Epidermal melanocyte (primary cell): ENCODE results near the gene TMEM207.
"Not testable (repeated sequence)": the region's sequence is repeated elsewhere in the genome, so short reads cannot be mapped to it uniquely, and the experiment has no call there.

Experiments
- DNase-seq: peaks from one replicate; pipeline ENCODE4 v3.0.0; 2011; ENCODE audit warnings: low spot score; ENCODE audit not compliant: insufficient read length

The TMEM207 gene

DNA sequence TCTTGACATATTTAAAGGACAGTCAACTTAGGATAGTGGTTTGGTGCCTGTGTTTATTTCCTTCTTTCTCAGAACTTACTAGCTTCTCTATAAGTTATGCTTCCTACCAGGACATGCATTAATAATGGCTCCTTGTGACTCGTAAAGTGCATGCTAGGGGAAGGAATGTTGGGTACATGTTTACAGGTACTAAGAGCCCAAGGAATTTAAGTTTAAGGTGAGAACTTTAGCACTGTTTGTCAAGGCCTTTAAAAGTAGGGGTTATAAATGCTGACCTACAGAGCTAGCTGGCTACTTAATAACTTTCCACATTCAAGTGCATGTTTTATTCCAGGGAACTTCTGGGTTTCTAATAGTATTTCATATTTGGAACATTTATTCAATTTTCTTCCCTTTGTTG is at the start of gene TMEM207:
TMEM207 (minus strand) TSS at position 101 of the 400 bp plus-strand sequence; CDS start at position 9, 92 bp downstream.
- no peak for DNase-seq

- DNase-seq, result no peak
Measured at GRCh38 chr3:190499122-190499521, 49.4 kb upstream of the TMEM207 start.

- DNase-seq, result no peak
Measured at GRCh38 chr3:190498293-190498692, 48.6 kb upstream of the TMEM207 start.

GRCh38 chr3:190497811-190498210 is 48.1 kb upstream of the TMEM207 start:
- DNase-seq, result peak; percentile 20

DNA sequence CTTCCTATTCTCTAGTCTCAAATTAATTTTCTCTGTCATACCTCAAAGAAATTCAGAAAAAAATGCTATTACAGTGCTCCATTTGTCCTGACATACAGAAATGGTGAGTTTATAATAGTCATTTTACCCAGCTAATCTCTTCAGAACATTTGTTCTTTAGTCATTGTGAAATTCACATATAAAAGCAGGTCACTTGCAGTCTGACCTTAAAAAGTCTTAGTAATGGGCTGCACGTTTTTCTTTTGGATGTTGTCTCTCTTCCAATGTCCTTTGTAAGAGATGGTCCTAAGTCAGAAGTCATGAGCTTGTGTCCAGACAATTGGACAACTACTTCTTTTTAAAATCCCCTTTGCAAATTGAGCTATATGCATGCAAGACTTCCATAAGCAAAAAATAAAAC is 47.2 kb upstream of the TMEM207 start:
- no peak for DNase-seq

- DNase-seq, result no peak
Measured at GRCh38 chr3:190495796-190496195, 46.1 kb upstream of the TMEM207 start.

GRCh38 chr3:190495354-190495753 is 45.7 kb upstream of the TMEM207 start:
- DNase-seq, result no peak

DNA sequence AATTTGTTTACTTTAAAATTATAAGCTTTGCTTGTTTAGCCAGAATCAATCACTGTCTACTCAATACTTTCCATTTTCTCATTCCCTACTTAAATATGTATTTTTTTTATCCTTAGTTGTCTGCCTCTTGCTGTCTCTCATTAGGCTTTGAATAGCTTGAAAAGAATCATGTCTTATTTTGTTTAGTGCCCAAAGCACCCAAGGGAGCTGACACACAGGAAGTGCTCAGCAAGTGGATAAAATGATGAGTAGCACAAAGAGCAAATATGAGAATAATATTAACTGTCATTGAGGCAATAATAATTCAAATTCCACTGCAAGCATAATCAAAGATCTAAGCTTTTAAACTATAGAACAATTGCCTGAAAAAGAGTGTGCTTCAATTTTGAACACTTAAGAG is 45.2 kb upstream of the TMEM207 start:
- DNase-seq, result no peak

- no peak for DNase-seq
Measured at GRCh38 chr3:190492966-190493365, 43.3 kb upstream of the TMEM207 start.

DNA sequence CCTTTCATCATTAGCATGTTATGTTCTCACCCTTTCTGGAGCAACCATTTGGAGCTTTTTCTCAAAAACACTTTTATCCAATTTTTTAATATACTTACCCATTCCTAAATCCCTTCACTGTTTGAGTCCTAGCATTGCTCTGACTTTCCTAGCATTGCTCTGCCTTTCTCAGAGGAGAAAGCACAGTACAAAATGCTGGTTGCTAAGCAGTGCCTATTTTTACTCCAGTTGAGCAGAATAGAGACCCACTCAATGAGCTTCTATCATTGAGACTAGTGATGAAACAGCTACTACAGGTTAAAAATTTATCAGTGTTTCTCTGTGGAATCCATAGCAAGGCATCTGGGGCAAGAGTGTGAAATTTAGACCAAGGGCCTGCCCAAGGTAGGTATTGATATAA is 42.4 kb upstream of the TMEM207 start:
- no peak for DNase-seq

DNA sequence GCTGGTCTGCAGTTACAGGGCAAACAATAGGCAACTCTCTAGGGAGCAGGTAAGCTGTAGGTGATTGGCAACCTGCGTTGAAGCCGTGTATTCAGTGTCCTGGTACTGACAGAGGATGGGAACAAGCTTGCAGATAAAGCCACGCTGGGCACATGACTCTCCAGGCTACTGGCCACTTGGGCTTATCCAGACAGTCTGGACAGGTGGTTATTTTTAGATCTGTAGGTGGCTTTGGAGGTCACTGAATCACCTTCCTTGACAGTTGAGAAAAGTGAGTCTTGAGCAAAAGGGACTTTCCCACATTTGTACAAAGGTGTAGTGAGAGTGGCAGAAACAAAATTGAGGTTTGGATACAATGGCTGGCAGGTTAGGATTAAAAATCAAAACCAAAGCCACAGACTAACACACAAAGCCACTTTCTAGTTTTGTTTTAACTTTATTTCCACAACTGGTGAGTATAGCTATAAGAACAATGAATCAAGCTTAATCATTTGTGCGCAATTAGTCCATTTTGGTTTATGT is 41.9 kb upstream of the TMEM207 start:
- no peak for DNase-seq

DNA sequence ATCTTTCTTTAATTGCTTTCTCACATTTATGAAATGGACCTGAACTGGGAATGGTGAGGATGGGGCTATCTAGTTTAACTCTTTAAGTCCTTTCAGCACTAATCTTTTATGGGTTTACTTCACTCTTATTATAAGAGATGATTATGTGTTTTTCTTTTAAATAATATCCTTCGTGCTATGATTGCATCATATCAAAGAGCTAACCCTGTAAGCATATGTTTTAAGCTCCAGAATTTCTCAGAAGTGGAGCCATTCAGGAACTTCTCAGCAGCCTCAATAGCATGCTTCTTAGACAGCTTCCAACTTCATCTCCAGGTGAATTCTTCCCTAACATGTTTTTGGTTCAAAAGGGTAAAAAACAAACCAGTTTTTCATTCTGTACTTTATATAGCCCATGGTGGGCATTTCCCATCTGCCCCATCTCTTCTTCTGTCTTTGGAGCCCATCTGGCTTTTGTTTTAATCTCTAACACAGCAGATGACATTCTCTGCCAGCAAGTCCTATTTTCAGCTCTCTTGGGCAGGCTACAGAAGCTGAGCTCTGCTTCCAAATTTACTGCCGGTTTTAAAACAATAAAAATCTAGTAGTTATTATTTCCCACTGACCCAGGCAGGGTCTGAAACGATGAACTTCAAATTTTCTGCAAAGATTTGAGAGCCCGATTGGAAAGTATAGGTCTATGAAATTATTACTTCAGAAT is 37.4 kb upstream of the TMEM207 start:
- no peak for DNase-seq

GRCh38 chr3:190486533-190486864 is 36.8 kb upstream of the TMEM207 start:
- no peak for DNase-seq

DNA sequence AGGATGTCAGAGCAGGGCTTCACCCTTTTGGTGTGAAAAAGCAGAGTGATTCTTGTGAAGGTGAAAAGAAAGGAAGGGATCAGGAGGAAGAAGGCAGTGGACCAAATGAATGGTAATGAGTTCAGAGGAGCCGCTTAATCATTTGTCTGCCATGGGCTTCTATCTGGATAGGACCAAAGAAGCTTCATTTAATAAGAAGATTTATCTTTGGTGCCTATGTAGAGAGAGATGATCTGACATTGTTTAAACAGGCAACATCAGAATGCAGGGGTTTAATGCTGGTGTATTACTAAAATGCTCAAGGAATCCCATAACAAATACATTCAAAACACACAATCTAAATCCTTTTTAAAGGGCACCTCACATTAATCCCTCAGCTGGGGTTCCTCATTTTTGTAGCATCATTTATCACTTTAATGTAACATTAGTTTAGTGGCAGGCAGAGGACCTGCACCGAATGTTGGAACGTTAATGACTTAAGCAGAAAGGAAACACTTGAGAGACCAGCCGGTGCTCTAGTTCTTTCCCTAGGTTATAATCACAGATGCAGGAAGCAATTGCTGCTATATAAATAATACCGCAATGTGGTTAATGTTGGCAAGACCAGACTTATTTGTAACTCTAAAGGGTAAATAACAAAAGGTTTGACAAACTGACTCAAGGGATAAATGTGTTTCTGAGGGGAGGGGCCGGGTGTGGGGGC is 36.3 kb upstream of the TMEM207 start:
- no peak for DNase-seq

DNA sequence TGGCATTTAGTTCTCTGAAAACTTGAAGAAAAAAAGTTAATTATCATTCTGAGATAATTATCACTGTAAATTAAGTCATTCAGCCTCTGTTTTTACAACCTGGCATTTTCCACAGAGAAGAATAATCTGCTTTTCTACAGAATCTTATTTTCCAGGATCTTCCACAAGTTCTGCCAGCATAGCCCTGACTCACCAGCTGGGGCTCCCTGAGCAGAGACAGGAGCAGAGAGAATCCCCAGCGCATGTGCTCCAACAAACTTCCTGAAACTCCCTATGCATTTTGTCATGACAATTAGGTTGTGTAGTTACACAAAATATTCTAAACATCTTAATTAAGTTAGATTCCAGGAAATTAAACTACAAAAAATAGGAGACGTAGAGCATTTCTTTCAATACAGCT is 32.1 kb upstream of the TMEM207 start:
- no peak for DNase-seq

DNA sequence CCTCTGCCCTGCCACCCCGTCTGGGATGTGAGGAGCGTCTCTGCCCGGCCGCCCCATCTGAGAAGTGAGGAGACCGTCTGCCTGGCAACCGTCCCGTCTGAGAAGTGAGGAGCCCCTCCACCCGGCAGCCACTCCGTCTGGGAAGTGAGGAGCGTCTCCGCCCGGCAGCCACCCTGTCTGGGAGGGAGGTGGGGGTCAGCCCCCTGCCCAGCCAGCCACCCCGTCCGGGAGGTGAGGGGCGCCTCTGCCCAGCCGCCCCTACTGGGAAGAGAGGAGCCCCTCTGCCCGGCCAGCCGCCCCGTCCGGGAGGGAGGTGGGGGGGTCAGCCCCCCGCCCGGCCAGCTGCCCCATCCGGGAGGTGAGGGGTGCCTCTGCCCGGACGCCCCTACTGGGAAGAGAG is 23.6 kb upstream of the TMEM207 start:
- not testable (repeated sequence) for DNase-seq

GRCh38 chr3:190467922-190468321 is 18.2 kb upstream of the TMEM207 start:
- no peak for DNase-seq

DNA sequence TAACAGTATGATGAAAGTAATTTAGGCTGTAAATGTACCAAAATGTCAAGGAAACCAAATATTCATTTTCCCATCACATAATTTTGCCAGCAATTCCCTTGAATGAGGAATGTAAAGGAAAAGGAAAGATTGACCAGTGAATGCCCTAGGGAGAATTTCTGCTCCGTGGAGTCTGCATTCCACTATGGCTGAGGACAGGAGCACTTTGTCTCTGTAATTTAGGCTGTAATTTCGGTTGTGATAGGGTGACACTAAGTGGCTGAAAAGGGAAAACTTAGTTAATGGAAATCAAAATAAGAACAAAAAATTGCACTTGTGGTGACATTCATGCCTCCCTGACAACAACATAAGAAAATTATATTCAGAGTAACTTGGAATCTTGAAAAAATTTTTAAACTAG is 8.3 kb upstream of the TMEM207 start:
- DNase-seq, result peak; percentile 42

DNA sequence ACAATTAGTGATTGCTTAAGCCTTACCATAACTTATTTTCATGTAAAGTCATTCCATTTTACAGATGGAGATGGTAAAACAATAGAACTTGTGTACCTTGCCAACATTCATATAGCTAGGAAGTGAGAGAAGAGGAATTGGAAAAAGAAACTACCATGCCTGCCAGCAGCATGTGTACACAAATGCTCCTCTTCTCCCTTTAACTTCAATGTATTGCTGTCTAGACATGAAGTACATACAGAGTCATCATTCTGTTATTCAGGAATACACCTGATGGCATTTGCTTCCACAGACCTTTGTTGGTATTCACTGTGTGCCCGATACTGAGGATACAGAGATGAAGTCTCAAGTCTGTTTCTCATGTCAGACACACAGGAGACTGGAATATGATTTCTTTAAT is 7.1 kb upstream of the TMEM207 start:
- no peak for DNase-seq

DNA sequence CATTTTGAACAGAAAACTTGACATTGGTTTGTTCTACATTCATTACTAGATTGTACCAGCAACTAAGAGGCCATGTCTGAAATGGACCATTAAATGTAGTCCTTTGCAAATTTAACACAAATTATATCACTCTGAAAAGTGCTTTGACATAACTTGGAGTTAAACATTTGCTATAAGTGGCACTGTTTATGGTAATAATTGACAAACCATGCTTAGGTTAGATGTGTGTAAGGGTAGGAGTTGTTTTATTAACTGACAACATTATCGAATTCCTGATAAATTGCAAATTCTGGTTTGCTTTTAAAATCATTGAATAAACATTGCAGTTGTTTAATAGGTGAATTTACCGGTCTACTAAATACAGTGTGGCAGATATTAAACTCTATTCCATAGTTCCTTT is 6.1 kb upstream of the TMEM207 start:
- DNase-seq, result no peak

- DNase-seq, result no peak
Measured at GRCh38 chr3:190448256-190448655, 1.4 kb downstream of the TMEM207 start.

- no peak for DNase-seq
Measured at GRCh38 chr3:190446573-190447279, 3.0 kb downstream of the TMEM207 start.
